HG03575 (cell line): ENCODE measurements around the gene CYYR1.

Source experiments
- ATAC-seq: cut with Tn5 transposase; IDR thresholded peaks from one replicate; pipeline ENCODE4 v1.9.1; 2021; ENCODE audit not compliant: unreplicated experiment, insufficient number of reproducible peaks, low FRiP score; ENCODE audit errors: extremely low read depth

Gene CYYR1

GRCh38 chr21:26557106-26557505, 16.0 kb downstream of the CYYR1 start:
- ATAC-seq = no peak

DNA sequence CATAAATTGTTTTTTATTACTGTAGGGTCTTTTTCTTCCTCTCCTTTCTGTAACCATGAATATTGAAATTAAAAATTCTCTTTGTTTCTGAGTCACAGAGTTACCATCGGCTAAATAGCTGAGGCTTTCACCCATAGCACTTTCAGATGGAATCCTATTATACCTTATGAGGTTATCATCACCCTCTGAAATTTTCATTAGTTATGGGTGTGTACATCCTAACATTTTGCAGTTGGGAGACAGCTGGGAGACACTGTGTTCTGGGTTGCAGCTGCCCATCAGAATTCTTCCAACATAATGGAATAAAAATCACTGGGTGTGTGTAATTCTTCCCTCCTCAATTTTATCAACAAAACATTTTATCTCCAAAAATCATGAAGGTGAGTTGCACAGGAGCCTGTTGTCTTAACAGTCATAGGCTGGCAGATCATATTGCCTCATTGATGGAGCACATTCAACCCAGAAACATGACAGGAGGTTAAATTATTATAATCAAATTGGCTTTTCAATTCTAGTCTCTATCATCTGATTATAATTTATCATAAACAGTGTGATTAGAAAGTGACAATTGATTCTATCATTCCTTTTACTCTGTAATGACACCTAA, 17.4 kb downstream of the CYYR1 start:
- ATAC-seq = no peak

DNA sequence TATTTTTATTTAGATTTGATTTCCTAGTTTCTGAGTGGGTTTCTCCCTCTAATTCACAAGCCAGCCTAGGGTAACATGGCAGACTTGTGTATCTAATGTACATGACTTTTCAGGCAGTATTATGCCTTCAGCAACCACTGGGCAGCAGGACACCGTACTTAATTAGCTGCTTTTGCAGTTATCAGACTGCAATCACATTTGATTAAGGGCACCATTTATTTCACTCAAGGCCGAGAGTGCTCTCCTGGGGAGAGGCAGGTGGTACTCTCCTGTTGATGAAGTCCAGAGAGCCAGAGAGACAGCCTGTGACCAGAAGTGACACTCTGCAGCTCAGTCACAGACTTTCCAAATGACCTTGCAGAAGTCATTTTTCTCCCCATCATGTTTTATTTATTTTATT, 18.7 kb downstream of the CYYR1 start:
- no peak for ATAC-seq

DNA sequence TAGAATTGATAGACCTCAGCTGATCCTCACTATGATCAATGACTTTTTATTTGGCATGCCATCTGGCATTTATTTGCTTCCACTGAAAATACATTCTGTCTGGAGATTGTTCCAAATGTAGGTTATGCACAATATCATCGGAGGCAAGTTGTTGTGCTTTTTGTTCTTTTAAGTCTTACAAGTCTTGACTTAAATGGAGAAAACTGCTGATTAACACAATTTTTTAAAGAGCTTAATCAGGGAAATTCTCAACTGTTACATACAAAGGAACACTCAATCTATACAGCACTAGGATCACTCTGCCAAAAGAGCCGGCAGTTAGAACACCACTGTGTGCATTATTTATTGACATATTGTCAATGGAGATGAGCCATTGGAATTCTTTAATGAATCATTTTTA, 19.2 kb downstream of the CYYR1 start:
- ATAC-seq = no peak

- ATAC-seq = no peak
Observed at GRCh38 chr21:26550326-26550725, 22.8 kb downstream of the CYYR1 start.

DNA sequence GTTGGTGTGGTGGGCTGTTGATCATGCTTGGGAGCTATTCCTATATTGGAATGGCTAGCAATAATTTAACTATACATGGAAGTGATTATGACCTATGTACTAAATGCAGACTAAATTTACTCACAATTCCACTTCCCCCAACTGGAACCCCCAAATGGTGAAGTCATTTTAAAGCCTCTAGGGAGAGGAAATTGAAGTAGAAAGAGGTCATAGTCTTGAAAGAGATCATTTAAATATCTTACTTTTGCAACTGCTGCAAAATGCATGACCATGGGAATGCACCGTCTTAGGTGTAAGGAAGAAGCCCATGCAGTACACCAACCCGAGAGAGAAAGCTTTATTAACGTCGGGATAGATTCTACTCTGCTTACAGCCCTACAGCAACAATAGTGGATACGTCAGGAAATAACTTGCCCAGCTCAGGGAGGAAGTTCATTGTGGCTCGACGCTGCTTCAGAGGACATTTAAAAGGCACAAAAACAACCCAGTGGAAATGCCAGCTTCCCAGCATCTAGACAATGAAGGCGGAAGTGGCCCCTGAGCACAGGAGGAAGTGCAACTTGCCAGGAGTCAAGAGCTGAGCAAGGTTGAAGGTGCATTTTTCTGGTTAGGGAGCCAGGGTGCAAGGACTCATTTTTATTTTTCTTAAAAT, 26.5 kb downstream of the CYYR1 start:
- ATAC-seq = no peak

DNA sequence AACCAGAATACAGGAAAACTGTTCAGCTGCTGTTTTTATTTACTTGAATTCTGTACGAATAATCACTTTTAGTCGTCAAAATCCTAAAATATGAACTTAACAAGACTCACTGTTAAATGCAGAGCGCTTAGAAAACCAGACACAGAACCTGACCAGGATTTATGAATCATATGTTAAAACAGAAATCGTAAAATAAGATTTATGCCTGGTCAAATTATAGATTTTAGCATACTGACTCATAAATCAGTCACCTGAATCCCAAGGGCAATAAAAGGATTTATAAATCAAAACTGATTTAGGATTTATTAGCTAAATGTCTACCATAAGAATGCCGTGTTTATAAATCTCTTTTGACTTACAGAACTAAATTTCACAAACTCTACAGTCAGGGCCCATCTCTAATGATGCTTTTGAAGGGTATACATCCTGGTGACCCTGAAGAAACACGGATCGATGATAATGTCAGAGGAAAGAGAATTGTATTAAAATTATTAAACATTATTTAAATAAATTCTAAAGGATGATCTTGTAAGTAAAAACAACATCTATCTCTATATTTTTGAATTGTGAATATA, 28.8 kb downstream of the CYYR1 start:
- ATAC-seq = no peak

GRCh38 chr21:26540651-26541050, 32.4 kb downstream of the CYYR1 start:
- no peak for ATAC-seq

DNA sequence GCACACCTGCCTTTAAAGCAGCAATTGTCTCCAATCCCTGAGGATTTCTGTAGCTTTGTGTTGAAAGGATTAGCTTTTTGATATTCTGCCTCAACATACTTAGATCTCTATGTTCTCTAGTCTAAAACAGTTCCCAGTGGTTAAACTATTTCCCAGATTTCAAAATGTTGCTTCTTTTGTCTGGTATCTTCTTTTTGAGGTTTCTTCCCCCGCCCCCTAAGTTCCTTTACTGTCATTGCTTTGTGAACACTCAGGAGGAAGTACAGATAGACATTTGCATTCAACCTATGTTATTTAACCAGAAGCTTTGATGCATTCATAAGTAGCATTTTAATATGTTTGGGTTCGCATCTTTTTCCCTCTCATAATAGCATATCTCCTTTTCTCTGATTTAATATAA, 33.5 kb downstream of the CYYR1 start:
- ATAC-seq = no peak

- ATAC-seq = no peak
Observed at GRCh38 chr21:26534517-26534916, 38.6 kb downstream of the CYYR1 start.

DNA sequence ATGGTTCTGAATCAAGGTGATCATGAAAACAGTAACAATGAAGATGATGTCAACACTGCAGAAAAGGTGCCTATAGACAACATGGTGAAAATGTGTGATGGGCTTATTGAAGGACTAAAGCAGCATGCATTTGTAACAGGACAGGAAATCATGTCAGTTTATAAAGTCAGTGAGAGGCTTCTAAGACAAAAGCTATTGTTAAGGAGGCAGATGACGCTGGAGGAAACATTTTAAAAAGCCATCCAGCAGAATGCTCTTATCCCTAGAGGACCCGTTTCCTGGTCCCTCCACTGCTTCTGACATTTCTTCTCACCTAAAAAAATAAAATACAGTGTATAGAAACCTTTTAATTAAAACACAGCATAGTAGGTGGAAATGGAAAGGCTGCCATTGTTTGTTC, 40.9 kb downstream of the CYYR1 start:
- no peak for ATAC-seq

DNA sequence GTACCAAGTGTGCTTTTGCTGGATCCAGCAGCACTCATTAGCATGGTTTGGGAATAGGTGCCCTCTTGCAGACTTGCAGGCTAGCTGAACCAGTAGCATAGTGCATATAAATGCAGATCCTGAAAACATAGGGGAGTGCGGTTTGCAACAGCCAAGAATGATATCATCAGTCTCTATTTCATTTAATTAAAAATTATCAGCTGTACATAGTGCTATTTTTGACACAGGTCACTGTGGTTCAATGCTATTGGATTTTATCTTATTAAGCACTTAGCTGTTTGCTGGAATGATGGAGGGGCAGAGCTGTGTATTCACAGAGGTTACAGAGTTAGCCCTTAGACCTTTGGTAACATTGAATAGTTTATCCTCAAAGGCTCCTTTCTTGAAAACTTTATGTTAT, 43.6 kb downstream of the CYYR1 start:
- no peak for ATAC-seq

DNA sequence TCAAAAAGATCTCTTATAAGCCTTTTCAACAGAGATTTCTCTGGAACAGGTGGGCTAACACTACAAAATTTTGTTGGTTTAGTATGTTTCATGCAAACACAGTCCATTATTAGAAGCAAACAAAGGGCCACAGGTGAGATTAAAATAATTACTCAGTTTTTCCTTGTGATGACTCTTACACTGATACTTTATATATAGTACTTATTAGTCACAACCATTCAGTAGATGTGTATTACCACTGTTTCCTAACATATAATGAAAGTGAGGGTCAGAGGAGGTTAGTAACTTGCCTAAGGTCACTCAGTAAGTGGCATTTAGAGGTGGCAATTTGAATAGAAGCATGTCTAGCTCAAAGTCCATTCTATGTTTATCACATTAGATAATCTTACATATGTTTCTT, 44.2 kb downstream of the CYYR1 start:
- no peak for ATAC-seq

DNA sequence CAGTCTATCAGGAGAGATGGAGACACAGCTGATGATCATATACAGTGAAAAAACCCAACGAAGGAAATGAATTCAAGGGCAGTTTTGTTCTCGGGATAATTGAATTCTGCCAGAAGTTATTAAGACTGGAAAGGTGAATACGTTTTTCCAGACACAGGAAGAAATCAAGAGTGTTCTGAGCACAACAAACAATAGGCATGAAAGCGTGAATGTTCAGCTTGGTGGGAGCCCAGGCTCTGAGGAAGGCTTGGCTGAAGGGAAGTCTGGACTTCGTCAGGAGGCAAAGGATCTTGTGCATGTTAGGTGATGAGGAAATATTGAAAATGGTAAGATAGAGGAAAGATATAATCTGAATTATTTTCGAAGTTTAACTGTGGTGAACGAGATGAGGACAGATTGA, 50.4 kb downstream of the CYYR1 start:
- no peak for ATAC-seq

DNA sequence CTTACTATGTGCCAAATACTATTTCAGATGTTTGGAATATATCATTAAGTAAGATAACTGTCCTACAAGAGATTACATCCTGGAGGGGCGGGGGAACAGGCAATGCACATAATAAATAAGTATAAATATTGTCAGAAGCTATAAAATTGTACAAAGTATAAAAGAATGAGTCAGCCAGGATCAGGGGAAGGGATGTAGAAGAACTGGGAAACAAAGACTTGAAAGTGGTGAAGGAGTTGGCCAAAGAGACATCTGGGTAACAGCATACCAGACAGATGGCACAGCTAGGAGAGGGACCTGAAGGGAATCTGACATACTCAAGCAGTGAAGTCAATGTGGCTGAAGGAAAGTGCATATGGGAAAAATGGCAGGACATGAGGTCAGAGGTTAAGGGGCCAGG, 53.9 kb downstream of the CYYR1 start:
- ATAC-seq = no peak

GRCh38 chr21:26515257-26515656, 57.8 kb downstream of the CYYR1 start:
- ATAC-seq = no peak

GRCh38 chr21:26513212-26513611, 59.9 kb downstream of the CYYR1 start:
- no peak for ATAC-seq

- ATAC-seq = no peak
Observed at GRCh38 chr21:26512664-26513063, 60.4 kb downstream of the CYYR1 start.

- no peak for ATAC-seq
Observed at GRCh38 chr21:26508903-26509302, 64.2 kb downstream of the CYYR1 start.

DNA sequence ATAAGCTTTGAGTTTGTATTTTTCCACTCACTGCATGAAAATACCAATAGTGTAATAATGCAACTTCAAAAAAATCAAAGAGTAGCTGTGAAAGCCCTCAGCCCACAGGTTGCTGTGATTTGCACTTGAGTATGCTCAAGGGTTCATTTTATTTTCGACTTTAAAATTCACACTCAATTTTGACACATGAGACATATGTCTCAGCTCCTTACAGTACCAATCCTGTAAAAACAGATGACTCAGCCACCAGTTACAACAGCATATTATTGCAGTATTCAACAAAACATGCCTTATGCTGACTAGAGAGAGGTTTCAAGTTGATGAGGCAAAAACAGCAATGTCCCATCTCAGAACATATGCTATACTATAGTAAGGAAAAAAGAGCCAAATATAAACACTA, 66.1 kb downstream of the CYYR1 start:
- no peak for ATAC-seq

DNA sequence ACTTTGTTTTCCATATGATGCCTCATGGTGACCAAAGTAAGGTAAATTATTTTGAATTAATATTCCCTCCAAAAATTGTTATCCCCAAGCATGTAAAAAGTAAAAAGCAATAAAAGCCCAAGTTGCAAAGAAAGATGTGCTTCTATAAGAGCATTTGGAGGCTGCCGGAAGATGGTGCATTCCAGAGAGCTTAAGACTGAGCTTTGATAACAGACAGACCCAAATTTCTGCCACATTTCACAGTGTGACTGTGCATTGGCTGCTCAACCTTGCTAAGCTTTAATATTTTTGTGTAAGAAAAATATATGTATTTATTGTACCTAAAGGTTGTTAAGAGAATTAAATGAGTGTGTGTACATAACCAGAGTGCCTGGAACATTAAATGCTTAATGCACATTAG, 67.9 kb downstream of the CYYR1 start:
- ATAC-seq = no peak
